SK-N-SH (cell line): ENCODE results near the gene AGRN. TPM values are rescaled to one million over a fixed set of nuclear protein-coding genes. Genes with fewer than 3 reads are reported as not detected.

Experiments
- CTCF ChIA-PET: fragments of 300-600, 350-600 bp; formaldehyde crosslinking; extraction: SDS; loops from one replicate; lab custom pipeline; 2021; lab: Yijun Ruan, JAX
- POLR2A ChIA-PET: fragments of 350-600 bp; sonication (Branson Sonifier 250); formaldehyde crosslinking; extraction: SDS; loops from one replicate; lab custom pipeline; 2020; ENCODE audit warnings: antibody characterized with exemption, inconsistent platforms; lab: Yijun Ruan, JAX
- DNase-seq: peaks from one replicate; pipeline ENCODE4 v3.0.0; 2012
- H2AFZ ChIP-seq: fragments of 200-600 bp; sonication (generic); 2 replicates; pipeline ENCODE4 v1.8.1; 2016; ENCODE audit warnings: antibody characterized with exemption, mild to moderate bottlenecking, low read depth
- H3F3A ChIP-seq: fragments of 200-600 bp; sonication (generic); replicated peaks from 2 replicates; pipeline ENCODE3; 2016; ENCODE audit warnings: antibody characterized with exemption, mild to moderate bottlenecking; ENCODE audit not compliant: insufficient read depth
- H3K27ac ChIP-seq, 2 experiments: fragments of 200-500 bp in 1 of 2; fragments of 200-600 bp in 1 of 2; sonication (Bioruptor generic) in 1 of 2; sonication (generic), shearing (Covaris generic) in 1 of 2; 2 replicates each; pipeline versions ENCODE4 v1.5.1 to v1.6.1; 2014 to 2016; ENCODE audit warnings: low read depth in 2 of 2, inconsistent platforms in 1 of 2, low read length in 1 of 2, mild to moderate bottlenecking in 1 of 2, mixed read lengths in 1 of 2
- H3K27me3 ChIP-seq: fragments of 200-600 bp; sonication (generic), shearing (Covaris generic); 2 replicates; pipeline ENCODE4 v1.6.1; 2016; ENCODE audit warnings: mixed run types; ENCODE audit not compliant: insufficient read depth
- H3K36me3 ChIP-seq, 2 experiments: fragments of 200-500 bp in 1 of 2; fragments of 200-600 bp in 1 of 2; sonication (Bioruptor generic) in 1 of 2; sonication (generic) in 1 of 2; replicated peaks in 1 of 2; 2 replicates each; pipeline versions ENCODE3 to v1.5.1; 2014 to 2016; ENCODE audit warnings: low read length in 1 of 2, mild to moderate bottlenecking in 1 of 2; ENCODE audit not compliant: insufficient read depth in 2 of 2, control insufficient read depth in 1 of 2
- H3K4me1 ChIP-seq, 2 experiments: fragments of 200-500 bp in 1 of 2; fragments of 200-600 bp in 1 of 2; sonication (Bioruptor generic) in 1 of 2; sonication (generic), shearing (Covaris generic) in 1 of 2; 2 replicates each; pipeline versions ENCODE4 v1.5.1 to v1.6.1; 2014 to 2016; ENCODE audit warnings: low read depth in 1 of 2, low read length in 1 of 2, mixed run types in 1 of 2; ENCODE audit not compliant: insufficient read depth in 2 of 2, control insufficient read depth in 1 of 2
- H3K4me2 ChIP-seq: fragments of 200-600 bp; sonication (generic), shearing (Covaris generic); 2 replicates; pipeline ENCODE4 v1.6.1; 2017; ENCODE audit warnings: mixed run types
- H3K4me3 ChIP-seq, 2 experiments: fragments of 200-500 bp in 1 of 2; fragments of 200-600 bp in 1 of 2; sonication (Bioruptor generic) in 1 of 2; sonication (generic), shearing (Covaris generic) in 1 of 2; 2 replicates each; pipeline versions ENCODE4 v1.5.1 to v1.8.1; 2014 to 2016; ENCODE audit warnings: low read depth in 2 of 2, inconsistent platforms in 1 of 2, low read length in 1 of 2, mild to moderate bottlenecking in 1 of 2, mixed read lengths in 1 of 2, moderate library complexity in 1 of 2
- H3K79me2 ChIP-seq: fragments of 200-600 bp; sonication (generic); 2 replicates; pipeline ENCODE4 v1.8.1; 2017; ENCODE audit warnings: mild to moderate bottlenecking; ENCODE audit not compliant: insufficient read depth
- H3K9ac ChIP-seq: fragments of 200-600 bp; sonication (generic); 2 replicates; pipeline ENCODE4 v1.6.1; 2017; ENCODE audit warnings: mixed run types
- H3K9me2 ChIP-seq: fragments of 200-600 bp; sonication (generic); 2 replicates; pipeline ENCODE4 v1.6.1; 2017; ENCODE audit warnings: mixed run types
- H3K9me3 ChIP-seq: fragments of 200-600 bp; sonication (generic); 2 replicates; pipeline ENCODE4 v1.6.1; 2017; ENCODE audit warnings: mixed run types, mild to moderate bottlenecking, moderate library complexity
- H4K20me1 ChIP-seq: fragments of 200-600 bp; sonication (generic); 2 replicates; pipeline ENCODE4 v1.6.1; 2017; ENCODE audit warnings: mild to moderate bottlenecking, mixed run types; ENCODE audit not compliant: insufficient read depth
- FOSL2 ChIP-seq: IDR thresholded peaks from 2 replicates; pipeline ENCODE4 v1.4.0; 2012; ENCODE audit warnings: low read depth, mild to moderate bottlenecking, moderate library complexity, borderline replicate concordance
- JUND ChIP-seq: IDR thresholded peaks from 2 replicates; pipeline ENCODE4 v1.4.0; 2012
- MEF2A ChIP-seq: IDR thresholded peaks from 2 replicates; pipeline ENCODE4 v1.4.0; 2012; ENCODE audit warnings: low read depth, borderline replicate concordance
- MXI1 ChIP-seq: IDR thresholded peaks from 2 replicates; pipeline ENCODE4 v1.6.1; 2012; ENCODE audit warnings: mild to moderate bottlenecking, low read depth, low read length, improper control_type of control experiment
- NRF1 ChIP-seq: IDR thresholded peaks from 2 replicates; pipeline ENCODE4 v1.6.1; 2012; ENCODE audit warnings: low read depth, mild to moderate bottlenecking, low read length
- POLR2AphosphoS5 ChIP-seq: IDR thresholded peaks from 2 replicates; pipeline ENCODE4 v1.6.1; 2012; ENCODE audit warnings: low read depth, low read length
- SIN3A ChIP-seq: IDR thresholded peaks from 2 replicates; pipeline ENCODE4 v1.6.1; 2012; ENCODE audit warnings: low read depth, mild to moderate bottlenecking, low read length, moderate library complexity, borderline replicate concordance
- TAF1 ChIP-seq: IDR thresholded peaks from 2 replicates; pipeline ENCODE4 v1.6.1; 2012; ENCODE audit warnings: low read depth, mild to moderate bottlenecking, low read length, moderate library complexity, borderline replicate concordance
- TCF12 ChIP-seq: IDR thresholded peaks from 2 replicates; pipeline ENCODE4 v1.4.0; 2012
- WGBS: methylation state at CpG from one replicate; pipeline ENCODE4 v1.1.6; 2017; ENCODE audit warnings: low lambda C conversion rate; 5-methylcytosine and 5-hydroxymethylcytosine counted together
- polyA plus RNA-seq, 3 experiments: library from polyadenylated mRNA; depleted of rRNA; stranded (reverse); fragments of >200 nt; gene quantifications; 2 replicates each; pipeline ENCODE4 v1.2.3, GENCODE V29; 2012
- TF ChIP-seq, protein P1 (sequence below): fragments of 150-350 bp; IDR thresholded peaks from 2 replicates; pipeline ENCODE4 v1.6.1; 2017; ENCODE audit warnings: antibody characterized with exemption, low read length, low read depth, borderline replicate concordance
- TF ChIP-seq, protein P2 (sequence below): IDR thresholded peaks from 2 replicates; pipeline ENCODE4; 2012
- TF ChIP-seq, protein P3 (sequence below): fragments of 150-350 bp; IDR thresholded peaks from 2 replicates; pipeline ENCODE4 v1.6.1; 2016; ENCODE audit warnings: mild to moderate bottlenecking, low read depth, low read length

Gene AGRN
- polyA plus RNA-seq, 1 of the 3 experiments (the other 2 are of a cell fraction), result 31.6 TPM

DNA sequence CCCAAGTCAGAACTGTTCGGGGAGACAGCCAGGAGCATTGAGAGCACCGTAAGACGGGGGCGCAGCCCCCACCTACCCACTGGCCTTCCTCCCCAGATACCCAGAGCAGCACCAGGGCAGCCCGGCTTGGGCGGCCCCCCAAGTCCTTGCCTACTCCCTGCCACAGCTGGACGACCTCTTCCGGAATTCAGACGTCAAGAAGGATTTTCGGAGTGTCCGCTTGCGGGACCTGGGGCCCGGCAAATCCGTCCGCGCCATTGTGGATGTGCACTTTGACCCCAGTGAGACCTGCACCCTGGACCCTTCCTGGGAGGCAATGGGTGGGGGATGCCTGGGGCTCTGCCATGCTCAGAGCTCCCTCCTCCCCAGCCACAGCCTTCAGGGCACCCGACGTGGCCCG, 27.5 kb downstream of the AGRN start:
- Histone ChIP-seq H3F3A (no peaks in the 10 kb centered on the region), H3K4me1 (no peaks in the 10 kb centered on the region), H3K4me3 (no peak overlapping the region), H3K27ac (no peak overlapping the region), H3K79me2 (no peaks in the 10 kb centered on the region), H3K9ac (no peak overlapping the region), H3K4me2 (no peak overlapping the region), H3K27me3 (no peaks in the 10 kb centered on the region), H4K20me1 (no peaks in the 10 kb centered on the region), H3K9me2 (no peaks in the 10 kb centered on the region), H3K9me3 (no peaks in the 10 kb centered on the region), H3K36me3 (peaks cover 0 to 25% of the 10 kb centered on the region in 2 experiments), H2AFZ (no peak overlapping the region)
- POLR2A ChIA-PET, result no interaction called here
- CTCF ChIA-PET, result interaction anchor here (0.8 to 1.9 kb wide), 4 partner anchors 11 to 43 kb away, joined by 3 to 6 read pairs (median 4); no protein-coding TSS in a partner anchor
- no peak for TF ChIP-seq MEF2A
- WGBS, result 100% methylated on average over 7 of the region's 19 CpGs
- DNase-seq, result no peak

DNA sequence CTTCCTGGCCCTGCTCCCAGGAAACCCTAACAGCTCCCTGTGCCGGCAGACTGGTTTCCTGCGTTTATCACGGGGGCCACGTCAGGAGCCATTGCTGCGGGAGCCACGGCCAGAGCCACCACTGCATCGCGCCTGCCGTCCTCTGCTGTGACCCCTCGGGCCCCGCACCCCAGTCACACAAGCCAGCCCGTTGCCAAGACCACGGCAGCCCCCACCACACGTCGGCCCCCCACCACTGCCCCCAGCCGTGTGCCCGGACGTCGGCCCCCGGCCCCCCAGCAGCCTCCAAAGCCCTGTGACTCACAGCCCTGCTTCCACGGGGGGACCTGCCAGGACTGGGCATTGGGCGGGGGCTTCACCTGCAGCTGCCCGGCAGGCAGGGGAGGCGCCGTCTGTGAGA, 28.0 kb downstream of the AGRN start:
- H3K79me2 ChIP-seq, result no peaks in the 10 kb centered on the region
- no peaks in the 10 kb centered on the region for H3K9me3 ChIP-seq
- H3K9ac ChIP-seq, result no peak overlapping the region
- no peak for TF ChIP-seq SIN3A
- TF ChIP-seq POLR2AphosphoS5, result no peak
- no peak for TF ChIP-seq MEF2A
- TF ChIP-seq, protein P1, sequence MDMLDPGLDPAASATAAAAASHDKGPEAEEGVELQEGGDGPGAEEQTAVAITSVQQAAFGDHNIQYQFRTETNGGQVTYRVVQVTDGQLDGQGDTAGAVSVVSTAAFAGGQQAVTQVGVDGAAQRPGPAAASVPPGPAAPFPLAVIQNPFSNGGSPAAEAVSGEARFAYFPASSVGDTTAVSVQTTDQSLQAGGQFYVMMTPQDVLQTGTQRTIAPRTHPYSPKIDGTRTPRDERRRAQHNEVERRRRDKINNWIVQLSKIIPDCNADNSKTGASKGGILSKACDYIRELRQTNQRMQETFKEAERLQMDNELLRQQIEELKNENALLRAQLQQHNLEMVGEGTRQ, result no peak
- TF ChIP-seq, protein P2, sequence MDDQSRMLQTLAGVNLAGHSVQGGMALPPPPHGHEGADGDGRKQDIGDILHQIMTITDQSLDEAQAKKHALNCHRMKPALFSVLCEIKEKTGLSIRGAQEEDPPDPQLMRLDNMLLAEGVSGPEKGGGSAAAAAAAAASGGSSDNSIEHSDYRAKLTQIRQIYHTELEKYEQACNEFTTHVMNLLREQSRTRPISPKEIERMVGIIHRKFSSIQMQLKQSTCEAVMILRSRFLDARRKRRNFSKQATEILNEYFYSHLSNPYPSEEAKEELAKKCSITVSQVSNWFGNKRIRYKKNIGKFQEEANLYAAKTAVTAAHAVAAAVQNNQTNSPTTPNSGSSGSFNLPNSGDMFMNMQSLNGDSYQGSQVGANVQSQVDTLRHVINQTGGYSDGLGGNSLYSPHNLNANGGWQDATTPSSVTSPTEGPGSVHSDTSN, result no peak
- no peak for TF ChIP-seq JUND
- TF ChIP-seq FOSL2, result no peak
- TF ChIP-seq TAF1, result no peak
- no peak for TF ChIP-seq MXI1
- TF ChIP-seq, protein P3, sequence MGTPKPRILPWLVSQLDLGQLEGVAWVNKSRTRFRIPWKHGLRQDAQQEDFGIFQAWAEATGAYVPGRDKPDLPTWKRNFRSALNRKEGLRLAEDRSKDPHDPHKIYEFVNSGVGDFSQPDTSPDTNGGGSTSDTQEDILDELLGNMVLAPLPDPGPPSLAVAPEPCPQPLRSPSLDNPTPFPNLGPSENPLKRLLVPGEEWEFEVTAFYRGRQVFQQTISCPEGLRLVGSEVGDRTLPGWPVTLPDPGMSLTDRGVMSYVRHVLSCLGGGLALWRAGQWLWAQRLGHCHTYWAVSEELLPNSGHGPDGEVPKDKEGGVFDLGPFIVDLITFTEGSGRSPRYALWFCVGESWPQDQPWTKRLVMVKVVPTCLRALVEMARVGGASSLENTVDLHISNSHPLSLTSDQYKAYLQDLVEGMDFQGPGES, result no peak
- no peak for TF ChIP-seq NRF1
- TF ChIP-seq TCF12, result no peak
- no peak overlapping the region for H3K4me3 ChIP-seq
- ChIA-PET POLR2A (no interaction called here), CTCF (interaction anchor here (0.8 to 1.9 kb wide), 4 partner anchors 11 to 42 kb away, joined by 3 to 6 read pairs (median 4); no protein-coding TSS in a partner anchor)
- no peak for DNase-seq
- H3K27me3 ChIP-seq, result no peaks in the 10 kb centered on the region
- no peak overlapping the region for H2AFZ ChIP-seq
- peaks cover 0 to 25% of the 10 kb centered on the region in 2 experiments for H3K36me3 ChIP-seq
- H3K4me2 ChIP-seq, result no peak overlapping the region
- no peaks in the 10 kb centered on the region for H3F3A ChIP-seq
- no peaks in the 10 kb centered on the region for H4K20me1 ChIP-seq
- H3K27ac ChIP-seq, result no peak overlapping the region
- no peaks in the 10 kb centered on the region for H3K4me1 ChIP-seq
- 94% methylated on average over 5 of the region's 25 CpGs for WGBS
- H3K9me2 ChIP-seq, result no peaks in the 10 kb centered on the region
